Epithelial cell of proximal tubule (primary cell): ENCODE measurements around the gene ANKRD13A. TPM values are rescaled to one million over a fixed set of nuclear protein-coding genes. Genes with fewer than 3 reads are reported as not detected.

Experiments used
- DNase-seq: peaks from one replicate; pipeline ENCODE4 v3.0.0-alpha.2; 2011; ENCODE audit warnings: low read depth
- H3K4me3 ChIP-seq: 2 replicates; pipeline ENCODE4 v1.5.1; 2011; ENCODE audit warnings: low read depth, mild to moderate bottlenecking, low read length
- total RNA-seq: library from RNA; depleted of rRNA; stranded (reverse); fragments of >200 nt; gene quantifications from 2 replicates; pipeline ENCODE4 v1.2.3, GENCODE V29; 2015
- TF ChIP-seq, protein P1 (sequence below): conservative IDR thresholded peaks from 2 replicates; pipeline ENCODE4 v1.5.1; 2012; ENCODE audit warnings: low read depth, mild to moderate bottlenecking, low read length

Gene ANKRD13A
- total RNA-seq: 43.8 and 96.1 TPM in 2 replicates

DNA sequence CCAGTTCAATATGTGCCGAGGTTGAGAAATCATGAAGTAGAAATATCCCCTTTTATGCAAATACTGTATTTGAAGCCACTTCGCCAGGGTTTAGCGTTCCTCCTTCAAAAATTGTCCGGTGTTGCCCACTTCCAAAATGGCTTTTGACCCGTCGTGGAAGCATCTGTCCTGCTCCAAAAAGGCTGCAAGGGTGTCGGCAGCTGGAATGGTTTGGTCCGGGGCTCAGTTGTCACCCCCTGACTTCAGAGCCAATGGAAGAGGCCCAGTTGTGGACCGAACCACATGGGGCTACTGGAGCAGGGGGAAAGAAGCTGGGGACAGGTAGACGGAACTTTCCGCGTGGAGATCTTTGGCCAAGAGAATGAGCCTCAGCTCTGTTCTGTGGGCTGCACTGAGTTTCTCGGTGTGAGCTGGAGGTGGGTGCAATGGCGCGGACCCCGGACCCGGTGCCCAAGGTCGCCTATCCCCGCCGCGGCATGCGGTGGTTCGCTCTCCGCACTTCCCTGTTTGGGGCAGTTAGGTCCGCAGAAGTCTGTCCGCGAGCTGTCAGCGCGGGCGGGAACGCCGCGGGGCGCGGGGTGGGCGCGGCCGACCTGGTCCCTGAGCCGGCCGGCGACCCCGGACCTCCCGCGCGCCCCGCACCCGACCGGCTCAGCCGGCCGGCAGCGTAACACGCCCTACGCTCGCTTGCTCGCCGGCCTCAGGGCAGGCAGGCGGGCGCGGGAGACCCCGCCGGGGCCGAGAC is at the start of gene ANKRD13A:
ANKRD13A (plus strand) TSS at position 527 of the 745 bp plus-strand sequence. CDS start 259 bp downstream, outside the sequence.
- H3K4me3 ChIP-seq: peak within 1 kb of the TSS; percentile 75
- TF ChIP-seq, protein P1, sequence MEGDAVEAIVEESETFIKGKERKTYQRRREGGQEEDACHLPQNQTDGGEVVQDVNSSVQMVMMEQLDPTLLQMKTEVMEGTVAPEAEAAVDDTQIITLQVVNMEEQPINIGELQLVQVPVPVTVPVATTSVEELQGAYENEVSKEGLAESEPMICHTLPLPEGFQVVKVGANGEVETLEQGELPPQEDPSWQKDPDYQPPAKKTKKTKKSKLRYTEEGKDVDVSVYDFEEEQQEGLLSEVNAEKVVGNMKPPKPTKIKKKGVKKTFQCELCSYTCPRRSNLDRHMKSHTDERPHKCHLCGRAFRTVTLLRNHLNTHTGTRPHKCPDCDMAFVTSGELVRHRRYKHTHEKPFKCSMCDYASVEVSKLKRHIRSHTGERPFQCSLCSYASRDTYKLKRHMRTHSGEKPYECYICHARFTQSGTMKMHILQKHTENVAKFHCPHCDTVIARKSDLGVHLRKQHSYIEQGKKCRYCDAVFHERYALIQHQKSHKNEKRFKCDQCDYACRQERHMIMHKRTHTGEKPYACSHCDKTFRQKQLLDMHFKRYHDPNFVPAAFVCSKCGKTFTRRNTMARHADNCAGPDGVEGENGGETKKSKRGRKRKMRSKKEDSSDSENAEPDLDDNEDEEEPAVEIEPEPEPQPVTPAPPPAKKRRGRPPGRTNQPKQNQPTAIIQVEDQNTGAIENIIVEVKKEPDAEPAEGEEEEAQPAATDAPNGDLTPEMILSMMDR: no peak
- DNase-seq: peak; percentile 74

DNA sequence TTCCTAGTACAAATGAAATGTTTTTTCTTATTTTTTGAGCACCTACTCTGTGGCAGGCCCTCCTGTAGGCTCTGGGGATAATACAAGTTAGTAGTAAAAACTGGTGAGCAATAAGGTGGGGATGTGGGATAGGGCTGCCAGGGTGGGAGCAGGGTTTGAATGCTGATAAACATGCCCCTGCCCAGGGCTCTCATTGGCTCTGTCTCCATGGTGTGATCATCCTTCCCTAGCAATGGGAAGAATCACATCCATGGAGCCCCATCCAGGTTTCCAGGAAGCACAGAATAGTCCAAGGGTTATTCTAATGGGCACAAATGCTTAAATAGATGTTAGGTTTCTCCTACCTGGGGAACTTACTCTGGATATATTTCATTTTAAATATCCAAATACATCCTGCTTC is 48.6 kb upstream of the ANKRD13A start:
- DNase-seq: no peak
- no peak overlapping the region for H3K4me3 ChIP-seq

DNA sequence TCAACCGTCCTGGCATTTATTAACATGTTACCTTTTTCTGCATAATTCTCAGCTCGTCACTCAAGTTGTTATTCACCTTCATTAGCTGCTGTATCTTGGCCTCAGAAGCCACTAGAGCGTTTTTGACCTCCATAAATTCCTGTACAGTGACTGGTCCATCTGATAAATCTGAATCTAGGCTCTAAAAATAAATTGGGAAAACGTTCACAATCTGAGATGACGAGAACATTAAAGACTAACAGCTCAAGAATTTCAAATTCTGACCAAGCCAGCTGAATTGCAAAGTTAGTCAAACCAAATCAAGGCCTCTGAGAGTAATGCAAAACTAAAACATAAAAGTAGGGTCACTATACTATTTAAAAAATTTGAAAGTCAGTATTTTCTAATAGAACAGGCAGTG is 48.1 kb upstream of the ANKRD13A start:
- H3K4me3 ChIP-seq: no peak overlapping the region
- DNase-seq: peak; percentile 97
- TF ChIP-seq, protein P1: no peak

More for the DNA sequence above, 48.6 kb upstream of the ANKRD13A start:
- TF ChIP-seq, protein P1: no peak

DNA sequence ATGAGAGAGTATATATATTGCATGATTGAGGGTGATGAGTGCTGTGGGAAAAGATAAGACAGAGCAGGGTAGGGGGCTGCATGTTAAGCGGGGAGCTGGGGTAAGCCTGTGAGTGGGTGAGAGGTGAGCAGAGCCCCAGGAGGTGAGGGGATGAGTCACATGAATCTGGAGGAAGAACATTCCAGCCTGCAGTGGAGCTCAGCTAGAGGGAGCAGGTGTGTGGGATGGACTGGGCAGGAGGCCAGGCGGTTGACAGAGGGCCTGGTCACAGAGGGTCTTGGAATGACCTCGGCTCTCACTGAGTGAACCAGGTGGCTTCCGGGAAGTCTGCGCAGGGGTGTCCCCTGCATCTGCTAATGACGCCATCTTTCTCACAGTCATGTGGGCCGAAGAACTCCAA is 47.5 kb upstream of the ANKRD13A start:
- peak; percentile 81 for DNase-seq
- H3K4me3 ChIP-seq: no peak overlapping the region
- TF ChIP-seq, protein P1: no peak

DNA sequence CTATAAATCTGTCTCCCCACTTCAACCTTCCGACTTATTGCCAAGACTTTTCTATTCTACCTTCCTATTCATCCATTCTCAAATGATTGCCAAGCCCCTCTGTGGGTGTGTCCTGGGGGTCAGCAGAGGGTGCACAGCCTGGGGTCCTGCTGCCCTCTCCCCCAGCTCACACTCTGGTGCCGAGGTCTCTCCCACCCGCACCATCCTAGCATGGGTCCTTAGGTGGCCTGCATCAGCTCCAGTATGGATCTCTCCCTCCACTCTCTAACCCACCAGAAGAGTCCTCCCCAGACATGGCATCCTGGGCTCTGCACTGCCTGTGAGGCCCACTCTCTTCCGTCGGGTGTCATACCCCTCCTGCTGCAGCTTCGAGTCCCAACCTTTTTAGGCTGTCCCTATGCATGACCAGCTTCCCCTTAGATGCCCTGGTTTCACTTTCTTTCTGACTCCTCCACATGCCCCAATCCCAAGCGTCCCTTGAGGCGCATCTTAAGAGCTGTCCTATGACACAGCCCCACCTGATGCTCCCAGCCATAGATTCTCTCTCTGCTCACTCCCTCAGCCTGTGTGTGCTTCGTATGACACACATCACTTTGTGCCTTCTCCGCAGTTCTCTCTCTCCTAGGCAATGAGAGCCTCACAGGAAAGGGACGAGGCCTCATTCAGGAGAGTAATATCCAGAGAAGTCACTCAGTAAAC is 46.9 kb upstream of the ANKRD13A start:
- DNase-seq: no peak

DNA sequence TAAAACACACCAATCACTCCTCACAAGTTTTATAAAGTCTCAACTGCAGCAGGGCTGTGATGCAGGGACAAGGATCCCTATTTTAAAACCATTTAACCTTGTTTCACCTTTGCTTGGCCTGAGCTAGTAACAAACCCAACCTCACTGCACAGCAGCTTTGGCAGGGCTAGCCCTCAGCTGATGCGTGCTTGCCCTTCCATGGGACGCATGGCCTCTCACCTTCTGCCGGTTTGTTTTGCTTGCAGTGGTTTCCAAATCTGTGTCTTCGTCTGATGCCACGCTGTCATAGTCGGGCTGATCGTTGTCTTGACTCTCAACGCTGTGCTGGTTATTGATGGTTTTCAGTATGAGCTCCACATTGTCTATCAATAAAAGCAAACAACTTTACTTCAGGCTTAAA is 46.4 kb upstream of the ANKRD13A start:
- no peak overlapping the region for H3K4me3 ChIP-seq
- TF ChIP-seq, protein P1: no peak
- no peak for DNase-seq

More for the DNA sequence above, 46.9 kb upstream of the ANKRD13A start:
- no peak overlapping the region for H3K4me3 ChIP-seq
- TF ChIP-seq, protein P1: no peak
